Activated T-cell treated with anti-CD3 and anti-CD28 coated beads, Interleukin-2, amount 50 U/mL, for 48 hours (primary cell): ENCODE measurements around the gene SRSF1.
A peak's percentile ranks its signal among the peaks of the same experiment; 100 is the strongest.
"Not testable (repeated sequence)": the region's sequence is repeated elsewhere in the genome, so short reads cannot be mapped to it uniquely, and the experiment has no call there.

Experiments
- DNase-seq, 2 experiments: peaks; one replicate each; pipeline ENCODE4 v3.0.0-alpha.2; 2020

Gene SRSF1

DNA sequence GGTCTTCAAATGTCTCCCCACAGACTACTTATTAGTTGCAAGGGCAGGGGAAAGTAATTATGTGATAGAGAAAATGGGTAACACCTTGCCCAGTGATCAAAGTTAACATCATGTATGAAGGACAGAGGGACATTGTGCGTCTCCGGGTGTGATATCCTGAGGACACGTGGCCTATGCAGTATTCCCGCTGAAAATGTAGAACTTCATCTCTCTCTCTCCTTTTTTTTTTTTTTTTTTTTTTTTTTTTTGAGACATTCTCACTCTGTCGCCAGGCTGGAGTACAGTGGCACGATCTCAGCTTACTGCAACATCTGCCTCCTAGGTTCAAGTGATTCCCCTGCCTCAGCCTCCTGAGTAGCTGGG, 43.9 kb downstream of the SRSF1 start:
- DNase-seq = no peak

- peak; percentile 7 to 12 for DNase-seq
Measured at GRCh38 chr17:57962279-57963148, 44.5 kb downstream of the SRSF1 start.

GRCh38 chr17:57959929-57960328, 47.1 kb downstream of the SRSF1 start:
- DNase-seq = peak in 1 of 2 experiments; percentile 8

DNA sequence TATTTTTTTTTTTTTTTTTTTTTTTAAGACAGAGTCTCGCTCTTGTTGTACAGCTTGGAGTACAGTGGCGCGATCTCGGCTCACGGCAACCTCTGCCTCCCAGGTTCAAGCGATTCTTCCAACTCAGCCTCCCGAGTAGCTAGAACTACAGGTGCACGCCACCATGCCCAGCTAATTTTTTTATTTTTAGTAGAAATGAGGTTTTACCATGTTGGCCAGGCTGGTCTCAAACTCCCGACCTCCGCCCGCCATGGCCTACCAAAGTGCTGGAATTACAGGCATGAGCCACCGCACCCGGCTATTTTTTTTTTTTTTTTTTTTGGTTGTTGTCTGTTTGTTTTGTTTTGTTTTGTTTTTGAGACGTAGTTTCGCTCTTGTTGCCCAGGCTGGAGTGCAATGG, 48.7 kb downstream of the SRSF1 start:
- DNase-seq = not testable (repeated sequence)

DNA sequence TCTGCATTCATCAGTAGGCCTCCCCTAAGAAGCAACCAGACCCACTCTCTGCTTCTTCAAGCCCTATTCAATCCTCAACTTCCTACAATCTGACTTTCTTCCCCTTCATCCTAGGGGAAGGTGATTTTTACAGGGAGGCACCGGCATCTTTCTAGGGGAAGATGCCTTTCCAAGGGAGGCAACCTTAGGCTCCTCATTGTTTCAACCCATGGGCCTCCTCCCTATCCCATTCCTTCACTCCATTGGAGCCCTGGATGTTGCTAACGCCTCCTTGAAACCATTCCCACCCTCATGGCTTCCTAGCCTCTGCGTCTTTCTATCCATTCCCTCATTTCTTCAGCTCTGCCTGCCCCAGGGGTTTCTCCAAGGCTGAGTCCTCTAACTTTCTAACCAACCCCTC, 49.2 kb downstream of the SRSF1 start:
- DNase-seq = no peak

GRCh38 chr17:57957120-57957850, 49.8 kb downstream of the SRSF1 start:
- DNase-seq = no peak

GRCh38 chr17:57956291-57957119, 50.5 kb downstream of the SRSF1 start:
- peak; percentile 47 to 55 for DNase-seq

GRCh38 chr17:57955183-57955931, 51.7 kb downstream of the SRSF1 start, which contains the start of gene CUEDC1:
Gene CUEDC1 (minus strand): TSS chr17:57955412. CDS start chr17:57885564, 69,848 bp downstream.
- DNase-seq = peak; percentile 73 to 79

- DNase-seq = no peak
Measured at GRCh38 chr17:57954397-57955182, 52.5 kb downstream of the SRSF1 start.

DNA sequence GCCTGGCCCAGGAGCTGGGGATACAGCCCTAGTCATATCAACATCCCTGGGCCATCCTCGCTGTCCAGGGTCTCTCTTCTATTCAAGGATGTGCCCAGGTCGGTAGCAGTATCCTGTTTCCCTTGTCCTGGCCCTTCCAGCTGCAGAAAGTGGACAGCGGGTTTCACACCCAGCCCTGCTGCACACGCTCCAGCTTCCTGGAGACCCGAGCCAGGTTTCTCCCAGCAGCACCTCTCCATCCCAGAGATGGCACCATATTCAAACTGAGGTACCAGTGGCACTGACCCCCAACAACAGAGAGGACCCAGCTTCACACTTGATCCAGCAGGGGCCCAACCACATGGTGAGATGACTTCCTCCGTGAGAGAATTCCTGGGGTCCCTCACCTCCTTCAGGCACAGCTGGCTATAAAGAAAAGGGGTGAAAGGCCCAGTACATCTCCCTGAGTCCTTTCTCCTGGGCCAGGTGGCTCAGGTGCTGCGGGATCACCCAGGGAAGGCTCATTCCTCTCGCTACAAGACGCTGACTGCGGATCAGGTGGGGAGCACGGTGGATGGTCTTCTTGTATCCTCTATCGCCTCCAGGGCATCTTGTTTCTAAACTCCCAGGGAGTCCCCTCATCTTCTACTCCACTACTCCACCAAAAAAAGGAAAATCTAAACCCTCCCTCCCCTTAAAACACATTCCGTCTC, 53.2 kb downstream of the SRSF1 start:
- no peak for DNase-seq
